Keratinocyte (primary cell): ENCODE measurements around the gene FGGY. TPM values are rescaled to one million over a fixed set of nuclear protein-coding genes. Genes with fewer than 3 reads are reported as not detected.

Source experiments
- DNase-seq: peaks from one replicate; pipeline ENCODE4 v3.0.0-alpha.2; 2011; ENCODE audit warnings: low read depth, missing footprints, low spot score
- FAIRE-seq: peaks from 2 replicates; lab custom pipeline; 2011; peaks lifted over from hg19 to GRCh38; lab: Jason Lieb, UNC
- H2AFZ ChIP-seq: 2 replicates; pipeline ENCODE4 v1.6.0; 2012; ENCODE audit warnings: low read length, control low read depth, inconsistent platforms; ENCODE audit not compliant: control insufficient read depth
- H3K27ac ChIP-seq: 2 replicates; pipeline ENCODE4 v1.5.1; 2011; ENCODE audit warnings: low read length; ENCODE audit not compliant: control insufficient read depth, insufficient read depth
- H3K27me3 ChIP-seq: 3 replicates; pipeline ENCODE4 v1.6.0; 2011; ENCODE audit warnings: low read length; ENCODE audit not compliant: control insufficient read depth, insufficient read depth; ENCODE audit errors: extremely low read depth
- H3K36me3 ChIP-seq, 2 experiments: 2 replicates in 1 of 2; 3 replicates in 1 of 2; pipeline ENCODE4 v1.5.1; 2011; ENCODE audit warnings: low read length in 2 of 2, mild to moderate bottlenecking in 1 of 2; ENCODE audit not compliant: control insufficient read depth in 2 of 2, insufficient read depth in 2 of 2; ENCODE audit errors: extremely low read depth in 1 of 2
- H3K4me1 ChIP-seq: 3 replicates; pipeline ENCODE4 v1.5.1; 2011; ENCODE audit warnings: low read length; ENCODE audit not compliant: control insufficient read depth, insufficient read depth; ENCODE audit errors: extremely low read depth
- H3K4me2 ChIP-seq: 3 replicates; pipeline ENCODE4 v1.6.0; 2011; ENCODE audit warnings: low read depth, low read length; ENCODE audit not compliant: control insufficient read depth, insufficient read depth; ENCODE audit errors: extremely low read depth
- H3K4me3 ChIP-seq, 3 experiments: fragments of 200-600 bp in 1 of 3; sonication (generic) in 1 of 3; 2 replicates in 2 of 3; 3 replicates in 1 of 3; pipeline ENCODE4 v1.5.1; 2011 to 2016; ENCODE audit warnings: low read length in 3 of 3, mild to moderate bottlenecking in 3 of 3, control low read depth in 2 of 3, inconsistent platforms in 1 of 3, low read depth in 1 of 3, mixed read lengths in 1 of 3, mixed run types in 1 of 3, moderate library complexity in 1 of 3; ENCODE audit not compliant: control insufficient read depth in 2 of 3, insufficient read depth in 2 of 3; ENCODE audit errors: extremely low read depth in 1 of 3
- H3K79me2 ChIP-seq: 2 replicates; pipeline ENCODE4 v1.6.0; 2012; ENCODE audit warnings: low read length; ENCODE audit not compliant: control insufficient read depth, insufficient read depth
- H3K9ac ChIP-seq: 3 replicates; pipeline ENCODE4 v1.6.0; 2011; ENCODE audit warnings: low read length; ENCODE audit not compliant: control insufficient read depth, insufficient read depth; ENCODE audit errors: extremely low read depth
- H3K9me1 ChIP-seq: 3 replicates; pipeline ENCODE4 v1.6.0; 2011; ENCODE audit warnings: low read length; ENCODE audit not compliant: control insufficient read depth, insufficient read depth; ENCODE audit errors: extremely low read depth
- H3K9me3 ChIP-seq: 2 replicates; pipeline ENCODE4 v1.5.1; 2012; ENCODE audit warnings: low read depth, low read length; ENCODE audit not compliant: control insufficient read depth
- H4K20me1 ChIP-seq: 3 replicates; pipeline ENCODE4 v1.6.0; 2011; ENCODE audit warnings: low read length; ENCODE audit not compliant: control insufficient read depth, insufficient read depth; ENCODE audit errors: extremely low read depth
- EZH2 ChIP-seq: IDR thresholded peaks from one replicate; pipeline ENCODE4 v1.6.1; 2012; ENCODE audit warnings: inconsistent platforms, mild to moderate bottlenecking, low read length, moderate library complexity
- dilution Hi-C: fragments of 300-500 bp; cut with MboI; formaldehyde crosslinking; loops from one replicate; pipeline ENCODE4 v1.7.0; 2020; ENCODE audit warnings: low sequenced_read_pairs; ENCODE audit not compliant: extremely low pct_ligation_motif_present
- polyA plus RNA-seq, 5 experiments: library from polyadenylated mRNA; depleted of rRNA in 3 of 5; stranded (reverse) in 3 of 5; stranded (forward) in 1 of 5; unstranded in 1 of 5; fragments of >200 nt; gene quantifications; 1 replicate in 1 of 5; 2 replicates in 3 of 5; 3 replicates in 1 of 5; pipeline versions ENCODE4 v1.2.1 to v1.2.3, GENCODE V29; 2011 to 2012; ENCODE audit warnings: missing spikeins in 2 of 5, low read depth in 1 of 5, low replicate concordance in 1 of 5
- TF ChIP-seq, protein P1 (sequence below), 3 experiments: IDR thresholded peaks in 1 of 3; conservative IDR thresholded peaks in 1 of 3; optimal IDR thresholded peaks in 1 of 3; 2 replicates in 2 of 3; 3 replicates in 1 of 3; pipeline versions ENCODE3 to v1.5.1; 2011; ENCODE audit warnings: low read length in 3 of 3, mild to moderate bottlenecking in 3 of 3, moderate library complexity in 2 of 3, control low read depth in 1 of 3, inconsistent platforms in 1 of 3; ENCODE audit not compliant: insufficient read depth in 2 of 3; ENCODE audit errors: extremely low read depth in 1 of 3

FGGY gene
- polyA plus RNA-seq, 1 donor (not counting 4 experiments of a cell fraction or from before 2014, with no cell fraction given) = 16.6 TPM

DNA sequence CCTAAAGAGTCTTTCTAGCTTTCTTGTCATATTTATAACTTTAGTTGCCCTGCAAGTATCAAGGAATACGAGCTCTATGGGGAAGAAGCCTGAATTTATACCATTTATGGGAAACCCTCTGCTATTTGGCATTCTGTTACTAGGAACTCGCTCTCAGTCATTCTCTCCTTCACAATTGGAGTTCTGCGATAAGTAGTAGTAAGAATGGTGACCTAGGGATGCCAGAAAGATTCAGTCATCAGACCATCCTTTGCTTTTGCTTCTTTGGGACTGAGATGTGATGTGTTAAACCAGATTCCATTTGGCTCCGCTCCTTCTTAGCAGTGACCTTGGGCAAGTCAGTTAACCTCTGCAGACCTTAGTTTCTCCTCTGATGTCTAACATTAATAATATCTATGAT lies 256.5 kb downstream of the FGGY start:
- H3K4me2 ChIP-seq = no peak overlapping the region
- H3K4me1 ChIP-seq = no peaks in the 10 kb centered on the region
- no peak overlapping the region for H3K9ac ChIP-seq
- H3K27me3 ChIP-seq = no peaks in the 10 kb centered on the region
- no peaks in the 10 kb centered on the region for H3K79me2 ChIP-seq
- no peak overlapping the region for H3K4me3 ChIP-seq
- no peak overlapping the region for H2AFZ ChIP-seq
- H3K36me3 ChIP-seq = no peaks in the 10 kb centered on the region
- dilution Hi-C loops = no loop called here
- no peaks in the 10 kb centered on the region for H4K20me1 ChIP-seq
- DNase-seq = no peak
- FAIRE-seq = no peak
- no peaks in the 10 kb centered on the region for H3K9me1 ChIP-seq
- no peak overlapping the region for H3K27ac ChIP-seq
- TF ChIP-seq, protein P1, sequence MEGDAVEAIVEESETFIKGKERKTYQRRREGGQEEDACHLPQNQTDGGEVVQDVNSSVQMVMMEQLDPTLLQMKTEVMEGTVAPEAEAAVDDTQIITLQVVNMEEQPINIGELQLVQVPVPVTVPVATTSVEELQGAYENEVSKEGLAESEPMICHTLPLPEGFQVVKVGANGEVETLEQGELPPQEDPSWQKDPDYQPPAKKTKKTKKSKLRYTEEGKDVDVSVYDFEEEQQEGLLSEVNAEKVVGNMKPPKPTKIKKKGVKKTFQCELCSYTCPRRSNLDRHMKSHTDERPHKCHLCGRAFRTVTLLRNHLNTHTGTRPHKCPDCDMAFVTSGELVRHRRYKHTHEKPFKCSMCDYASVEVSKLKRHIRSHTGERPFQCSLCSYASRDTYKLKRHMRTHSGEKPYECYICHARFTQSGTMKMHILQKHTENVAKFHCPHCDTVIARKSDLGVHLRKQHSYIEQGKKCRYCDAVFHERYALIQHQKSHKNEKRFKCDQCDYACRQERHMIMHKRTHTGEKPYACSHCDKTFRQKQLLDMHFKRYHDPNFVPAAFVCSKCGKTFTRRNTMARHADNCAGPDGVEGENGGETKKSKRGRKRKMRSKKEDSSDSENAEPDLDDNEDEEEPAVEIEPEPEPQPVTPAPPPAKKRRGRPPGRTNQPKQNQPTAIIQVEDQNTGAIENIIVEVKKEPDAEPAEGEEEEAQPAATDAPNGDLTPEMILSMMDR (optimal IDR thresholded peaks at IDR 0.05 in 1 of 3, IDR thresholded peaks at IDR 0.05 in 1 of 3, conservative IDR thresholded peaks at IDR 0.05 in 1 of 3; ENCODE audit: extremely low read depth in 1 of 3, insufficient read depth in 2 of 3, low read length in 3 of 3) = no peak
- no peak for TF ChIP-seq EZH2
- peaks cover 3% of the 10 kb centered on the region for H3K9me3 ChIP-seq

DNA sequence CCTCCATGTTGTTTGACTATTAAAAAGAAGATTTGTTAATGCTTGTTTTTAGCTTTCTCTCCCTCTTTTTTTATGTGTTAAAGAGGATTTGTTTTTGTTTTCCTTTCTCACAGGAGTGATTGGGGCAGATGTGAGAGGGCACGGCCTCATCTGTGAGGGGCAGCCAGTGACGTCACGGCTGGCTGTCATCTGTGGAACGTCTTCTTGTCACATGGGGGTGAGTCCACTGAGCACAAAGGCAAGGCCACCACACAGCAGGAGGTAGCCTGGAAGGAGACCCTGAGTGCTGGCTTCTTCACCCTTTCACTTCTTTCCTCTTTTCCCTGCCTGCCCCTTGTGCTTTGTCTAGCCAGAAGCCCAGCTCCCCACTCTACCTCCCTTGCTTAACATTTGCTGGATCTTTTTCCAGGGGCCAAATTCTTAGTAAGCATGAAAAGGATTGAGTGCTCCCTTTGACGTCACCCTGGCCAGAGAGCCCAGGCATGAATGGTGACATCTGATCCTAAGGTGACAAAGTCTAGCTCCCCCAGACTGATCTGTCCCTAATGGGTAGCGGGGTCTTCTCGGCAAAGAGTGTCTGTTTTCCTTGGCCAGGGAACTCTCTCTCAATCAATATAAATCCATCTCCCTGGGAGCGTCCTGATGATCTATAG lies 257.2 kb downstream of the FGGY start:
- no peak overlapping the region for H3K9ac ChIP-seq
- dilution Hi-C loops = no loop called here
- H3K27me3 ChIP-seq = no peaks in the 10 kb centered on the region
- no peak overlapping the region for H2AFZ ChIP-seq
- TF ChIP-seq, protein P1 (optimal IDR thresholded peaks at IDR 0.05 in 1 of 3, IDR thresholded peaks at IDR 0.05 in 1 of 3, conservative IDR thresholded peaks at IDR 0.05 in 1 of 3; ENCODE audit: extremely low read depth in 1 of 3, insufficient read depth in 2 of 3, low read length in 3 of 3) = no peak
- no peak for TF ChIP-seq EZH2
- FAIRE-seq (no peak), DNase-seq (no peak)
- H3K79me2 ChIP-seq = no peaks in the 10 kb centered on the region
- H3K9me3 ChIP-seq = peaks cover 3% of the 10 kb centered on the region
- no peaks in the 10 kb centered on the region for H4K20me1 ChIP-seq
- H3K9me1 ChIP-seq = no peaks in the 10 kb centered on the region
- no peak overlapping the region for H3K4me3 ChIP-seq
- H3K4me2 ChIP-seq = no peak overlapping the region
- H3K27ac ChIP-seq = no peak overlapping the region
- H3K4me1 ChIP-seq = no peaks in the 10 kb centered on the region
- H3K36me3 ChIP-seq = no peaks in the 10 kb centered on the region
